HG03520 (cell line): ENCODE measurements around the gene NEO1.
"Not testable (repeated sequence)": the region's sequence is repeated elsewhere in the genome, so short reads cannot be mapped to it uniquely, and the experiment has no call there.

ENCODE experiments used
- ATAC-seq: cut with Tn5 transposase; IDR thresholded peaks from one replicate; pipeline ENCODE4 v1.9.1; 2021; ENCODE audit warnings: mild to moderate bottlenecking, moderate library complexity; ENCODE audit not compliant: unreplicated experiment

NEO1 gene

GRCh38 chr15:73139041-73139743 lies 86.9 kb downstream of the NEO1 start:
- no peak for ATAC-seq

- no peak for ATAC-seq
Observed at GRCh38 chr15:73139744-73140553, 87.7 kb downstream of the NEO1 start.

- ATAC-seq = no peak
Observed at GRCh38 chr15:73141216-73141900, 89.1 kb downstream of the NEO1 start.

- ATAC-seq = no peak
Observed at GRCh38 chr15:73142802-73143762, 90.8 kb downstream of the NEO1 start.

- ATAC-seq = no peak
Observed at GRCh38 chr15:73143763-73144155, 91.5 kb downstream of the NEO1 start.

GRCh38 chr15:73146419-73146818 lies 94.2 kb downstream of the NEO1 start:
- ATAC-seq = no peak

- ATAC-seq = no peak
Observed at GRCh38 chr15:73150831-73151230, 98.6 kb downstream of the NEO1 start.

- ATAC-seq = no peak
Observed at GRCh38 chr15:73153024-73153423, 100.8 kb downstream of the NEO1 start.

GRCh38 chr15:73153447-73153846 lies 101.2 kb downstream of the NEO1 start:
- no peak for ATAC-seq

GRCh38 chr15:73156431-73157191 lies 104.3 kb downstream of the NEO1 start:
- no peak for ATAC-seq

- no peak for ATAC-seq
Observed at GRCh38 chr15:73161546-73161945, 109.3 kb downstream of the NEO1 start.

- ATAC-seq = no peak
Observed at GRCh38 chr15:73165435-73165834, 113.2 kb downstream of the NEO1 start.

GRCh38 chr15:73165844-73166243 lies 113.6 kb downstream of the NEO1 start:
- no peak for ATAC-seq

GRCh38 chr15:73166711-73167110 lies 114.4 kb downstream of the NEO1 start:
- ATAC-seq = not testable (repeated sequence)

GRCh38 chr15:73168487-73168886 lies 116.2 kb downstream of the NEO1 start:
- ATAC-seq = no peak

GRCh38 chr15:73171711-73172110 lies 119.4 kb downstream of the NEO1 start:
- no peak for ATAC-seq

GRCh38 chr15:73172508-73172907 lies 120.2 kb downstream of the NEO1 start:
- no peak for ATAC-seq

GRCh38 chr15:73174171-73174570 lies 121.9 kb downstream of the NEO1 start:
- ATAC-seq = no peak

- no peak for ATAC-seq
Observed at GRCh38 chr15:73175382-73175781, 123.1 kb downstream of the NEO1 start.

- no peak for ATAC-seq
Observed at GRCh38 chr15:73176598-73176997, 124.3 kb downstream of the NEO1 start.
